ENCODE data around the gene TMBIM6.

DNA sequence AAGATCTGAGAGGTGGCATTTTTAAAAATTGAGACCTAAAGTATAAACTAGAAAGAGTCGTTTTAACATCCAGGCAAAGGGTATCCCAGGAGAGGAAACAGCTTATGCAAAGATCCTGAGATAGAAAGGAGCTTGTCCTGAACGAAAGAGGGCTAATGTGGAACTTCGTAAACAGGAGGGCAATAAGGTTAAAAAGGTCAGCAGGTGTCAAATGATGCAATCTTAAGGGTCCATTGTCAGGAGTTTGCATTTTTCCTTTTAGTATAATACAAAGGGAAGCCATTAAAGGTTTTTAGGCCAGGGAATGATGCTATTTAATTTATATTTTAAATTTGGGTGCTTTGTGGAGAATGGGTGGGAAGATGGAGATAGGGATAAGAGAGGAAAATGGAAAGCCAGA lies 48.5 kb upstream of the TMBIM6 start:
- TF ChIP-seq CTCF (IDR thresholded peaks at IDR 0.05) (no peak), POLR2A (IDR thresholded peaks at IDR 0.05) (no peak)
